Liver (tissue), 9 donors: ENCODE results near the gene TMTC2. TPM values are rescaled to one million over a fixed set of nuclear protein-coding genes. Genes with fewer than 3 reads are reported as not detected.
A peak's percentile ranks its signal among the peaks of the same experiment; 100 is the strongest.

Experiments used
- DNase-seq: peaks from one replicate; pipeline ENCODE4 v3.0.0-alpha.2; 2017; ENCODE audit warnings: low spot score
- H3K27ac ChIP-seq, 2 donors: one replicate each; pipeline ENCODE4 v1.7.0; 2013; ENCODE audit warnings: inconsistent platforms in 2 of 2, low read length in 2 of 2, control low read depth in 1 of 2, low read depth in 1 of 2, mild to moderate bottlenecking in 1 of 2
- H3K27me3 ChIP-seq, 4 donors: one replicate each; pipeline versions ENCODE4 v1.6.1 to v1.7.0; 2013; ENCODE audit warnings: low read length in 3 of 4, inconsistent platforms in 1 of 4, mild to moderate bottlenecking in 1 of 4, moderate library complexity in 1 of 4; ENCODE audit not compliant: control insufficient read depth in 4 of 4, insufficient read depth in 4 of 4
- H3K36me3 ChIP-seq, 4 donors: one replicate each; pipeline versions ENCODE4 v1.6.1 to v1.7.0; 2013; ENCODE audit warnings: low read length in 3 of 4, mild to moderate bottlenecking in 3 of 4, low read depth in 1 of 4, moderate library complexity in 1 of 4; ENCODE audit not compliant: control insufficient read depth in 4 of 4, insufficient read depth in 3 of 4
- H3K4me1 ChIP-seq, 4 donors: one replicate each; pipeline versions ENCODE4 v1.6.1 to v1.7.0; 2013; ENCODE audit warnings: low read length in 3 of 4, mild to moderate bottlenecking in 3 of 4, moderate library complexity in 1 of 4; ENCODE audit not compliant: control insufficient read depth in 4 of 4, insufficient read depth in 4 of 4
- H3K4me3 ChIP-seq, 3 donors: one replicate each; pipeline versions ENCODE4 v1.6.1 to v1.7.0; 2013; ENCODE audit warnings: low read length in 3 of 3, control low read depth in 1 of 3, low read depth in 1 of 3, mild to moderate bottlenecking in 1 of 3
- H3K9ac ChIP-seq, 2 donors: one replicate each; pipeline ENCODE4 v1.7.0; 2013; ENCODE audit warnings: low read length in 2 of 2, mild to moderate bottlenecking in 2 of 2, moderate library complexity in 2 of 2, control low read depth in 1 of 2, low read depth in 1 of 2
- H3K9me3 ChIP-seq, 4 donors: one replicate each; pipeline versions ENCODE4 v1.6.1 to v1.7.0; 2013; ENCODE audit warnings: low read length in 3 of 4; ENCODE audit not compliant: control insufficient read depth in 4 of 4
- EGR1 ChIP-seq, 2 donors: IDR thresholded peaks; 2 replicates each; pipeline ENCODE4 v1.6.1; 2016 to 2018; ENCODE audit warnings: antibody characterized with exemption in 2 of 2, low read depth in 2 of 2
- FOXA1 ChIP-seq: IDR thresholded peaks from 2 replicates; pipeline ENCODE4 v1.6.1; 2016; ENCODE audit warnings: antibody characterized with exemption
- FOXA2 ChIP-seq: IDR thresholded peaks from 2 replicates; pipeline ENCODE4 v1.6.1; 2016; ENCODE audit warnings: antibody characterized with exemption
- GABPA ChIP-seq, 2 donors: IDR thresholded peaks in 1 of 2; conservative IDR thresholded peaks in 1 of 2; 2 replicates each; pipeline ENCODE4 v1.6.1; 2016; ENCODE audit warnings: antibody characterized with exemption in 2 of 2, mild to moderate bottlenecking in 1 of 2, moderate library complexity in 1 of 2
- HNF4A ChIP-seq, 2 donors: conservative IDR thresholded peaks; 2 replicates each; pipeline ENCODE4 v1.6.1; 2016; ENCODE audit warnings: antibody characterized with exemption in 2 of 2, mild to moderate bottlenecking in 2 of 2
- HNF4G ChIP-seq: IDR thresholded peaks from 2 replicates; pipeline ENCODE4 v1.6.1; 2016; ENCODE audit warnings: antibody characterized with exemption
- JUND ChIP-seq, 2 donors: IDR thresholded peaks; 2 replicates each; pipeline ENCODE4 v1.6.1; 2016; ENCODE audit warnings: antibody characterized with exemption in 2 of 2
- MAX ChIP-seq: IDR thresholded peaks from 2 replicates; pipeline ENCODE4 v1.6.1; 2016; ENCODE audit warnings: antibody characterized with exemption
- NR2F2 ChIP-seq: IDR thresholded peaks from 2 replicates; pipeline ENCODE4 v1.6.1; 2016; ENCODE audit warnings: antibody characterized with exemption
- RAD21 ChIP-seq, 2 donors: IDR thresholded peaks; 2 replicates each; pipeline ENCODE4 v1.6.1; 2016; ENCODE audit warnings: antibody characterized with exemption in 2 of 2, mild to moderate bottlenecking in 2 of 2
- REST ChIP-seq: IDR thresholded peaks from 2 replicates; pipeline ENCODE4 v1.6.1; 2016; ENCODE audit warnings: antibody characterized with exemption, mild to moderate bottlenecking
- RXRA ChIP-seq, 2 donors: IDR thresholded peaks; 2 replicates each; pipeline ENCODE4 v1.6.1; 2017 to 2018; ENCODE audit warnings: antibody characterized with exemption in 2 of 2, mild to moderate bottlenecking in 1 of 2
- SP1 ChIP-seq: IDR thresholded peaks from 2 replicates; pipeline ENCODE4 v1.6.1; 2018; ENCODE audit warnings: antibody characterized with exemption, mild to moderate bottlenecking
- TAF1 ChIP-seq: conservative IDR thresholded peaks from 2 replicates; pipeline ENCODE4 v1.6.1; 2016; ENCODE audit warnings: antibody characterized with exemption, mild to moderate bottlenecking
- YY1 ChIP-seq: IDR thresholded peaks from 2 replicates; pipeline ENCODE4 v1.6.1; 2016; ENCODE audit warnings: antibody characterized with exemption, mild to moderate bottlenecking
- ZBTB33 ChIP-seq: IDR thresholded peaks from 2 replicates; pipeline ENCODE4 v1.6.1; 2016; ENCODE audit warnings: antibody characterized with exemption
- polyA plus RNA-seq, 2 donors: library from polyadenylated mRNA; stranded (reverse) in 1 of 2; unstranded in 1 of 2; fragments of 200-250 nt in 1 of 2; fragments of >200 nt in 1 of 2; fragmentation: Nextera tagmentation in 1 of 2; extraction: Ambion mirVana in 1 of 2; gene quantifications; one replicate each; pipeline versions ENCODE4 v1.2.1 to v1.2.3, GENCODE V29; 2013 to 2015
- total RNA-seq, 2 donors: library from RNA; depleted of rRNA; stranded (reverse); fragments of >200 nt; gene quantifications; one replicate each; pipeline ENCODE4 v1.2.3, GENCODE V29; 2014
- TF ChIP-seq, protein P1 (sequence below): fragments of 150-350 bp; IDR thresholded peaks from 2 replicates; pipeline ENCODE4 v1.5.1; 2017; ENCODE audit warnings: improper control_type of control experiment, low read depth, low read length; ENCODE audit not compliant: missing input control
- TF ChIP-seq, protein P2 (sequence below): IDR thresholded peaks from 2 replicates; pipeline ENCODE4 v1.6.1; 2016; ENCODE audit warnings: antibody characterized with exemption
- donor health status: healthy.
- donor health status: healthy.
- donor health status: healthy.
- donor health status: healthy.
- donor health status: healthy.

Gene TMTC2
- total and polyA plus RNA-seq, 4 donors: 0.36 to 3.0 (median 0.61) TPM

- TF ChIP-seq, protein P1, sequence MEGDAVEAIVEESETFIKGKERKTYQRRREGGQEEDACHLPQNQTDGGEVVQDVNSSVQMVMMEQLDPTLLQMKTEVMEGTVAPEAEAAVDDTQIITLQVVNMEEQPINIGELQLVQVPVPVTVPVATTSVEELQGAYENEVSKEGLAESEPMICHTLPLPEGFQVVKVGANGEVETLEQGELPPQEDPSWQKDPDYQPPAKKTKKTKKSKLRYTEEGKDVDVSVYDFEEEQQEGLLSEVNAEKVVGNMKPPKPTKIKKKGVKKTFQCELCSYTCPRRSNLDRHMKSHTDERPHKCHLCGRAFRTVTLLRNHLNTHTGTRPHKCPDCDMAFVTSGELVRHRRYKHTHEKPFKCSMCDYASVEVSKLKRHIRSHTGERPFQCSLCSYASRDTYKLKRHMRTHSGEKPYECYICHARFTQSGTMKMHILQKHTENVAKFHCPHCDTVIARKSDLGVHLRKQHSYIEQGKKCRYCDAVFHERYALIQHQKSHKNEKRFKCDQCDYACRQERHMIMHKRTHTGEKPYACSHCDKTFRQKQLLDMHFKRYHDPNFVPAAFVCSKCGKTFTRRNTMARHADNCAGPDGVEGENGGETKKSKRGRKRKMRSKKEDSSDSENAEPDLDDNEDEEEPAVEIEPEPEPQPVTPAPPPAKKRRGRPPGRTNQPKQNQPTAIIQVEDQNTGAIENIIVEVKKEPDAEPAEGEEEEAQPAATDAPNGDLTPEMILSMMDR: no peak
- TF ChIP-seq, protein P2, sequence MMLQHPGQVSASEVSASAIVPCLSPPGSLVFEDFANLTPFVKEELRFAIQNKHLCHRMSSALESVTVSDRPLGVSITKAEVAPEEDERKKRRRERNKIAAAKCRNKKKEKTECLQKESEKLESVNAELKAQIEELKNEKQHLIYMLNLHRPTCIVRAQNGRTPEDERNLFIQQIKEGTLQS: no peak
These were observed 8.8 kb downstream of the TMTC2 start (continued) for GRCh38 chr12:82695531-82695930.

DNA sequence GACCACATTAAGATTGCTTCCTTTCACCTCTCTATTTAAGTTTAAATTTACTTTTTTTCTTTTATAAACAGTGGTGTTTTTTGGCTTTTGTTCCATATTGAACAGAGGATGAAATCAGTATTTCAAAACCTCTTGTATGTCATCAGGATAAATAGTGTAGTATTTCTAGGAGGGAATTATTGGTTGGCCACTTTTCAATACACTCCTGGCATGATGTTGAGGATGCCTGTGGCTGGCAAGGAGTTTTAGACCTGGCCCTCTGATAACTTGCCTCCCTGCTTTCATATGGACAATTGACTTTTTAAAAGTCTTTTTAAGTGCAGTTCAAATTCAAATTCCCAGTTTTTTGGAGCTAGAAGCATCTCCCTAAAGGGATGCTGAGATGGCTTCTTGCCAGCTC, 9.8 kb downstream of the TMTC2 start:
- no peaks in the 10 kb centered on the region for H3K36me3 ChIP-seq
- no peaks in the 10 kb centered on the region for H3K9me3 ChIP-seq
- H3K27me3 ChIP-seq: no peaks in the 10 kb centered on the region
- no peak overlapping the region for H3K27ac ChIP-seq
- TF ChIP-seq MAX (no peak), FOXA1 (no peak), TAF1 (no peak), HNF4G (no peak), GABPA (IDR thresholded peaks at IDR 0.05 in 1 of 2, conservative IDR thresholded peaks at IDR 0.05 in 1 of 2) (no peak), HNF4A (conservative IDR thresholded peaks at IDR 0.05) (peak in 1 of 2 donors; percentile 25), EGR1 (IDR thresholded peaks at IDR 0.05; ENCODE audit: low read depth in 2 of 2) (no peak), YY1 (no peak), ZBTB33 (no peak), RAD21 (IDR thresholded peaks at IDR 0.05) (peak in 1 of 2 donors; percentile 4), RXRA (IDR thresholded peaks at IDR 0.05) (peak in 1 of 2 donors; percentile 41), NR2F2 (no peak), REST (no peak), FOXA2 (peak; percentile 17), JUND (IDR thresholded peaks at IDR 0.05) (peak in 1 of 2 donors; percentile 17), SP1 (no peak)
- TF ChIP-seq, protein P1: no peak
- TF ChIP-seq, protein P2: no peak
- H3K9ac ChIP-seq: no peak overlapping the region
- no peaks in the 10 kb centered on the region for H3K4me1 ChIP-seq
- DNase-seq: no peak
- H3K4me3 ChIP-seq: no peak overlapping the region
